GM19043 (cell line): ENCODE data around the gene FLT1.

Experiments used
- ATAC-seq: cut with Tn5 transposase; IDR thresholded peaks from one replicate; pipeline ENCODE4 v1.9.1; 2021; ENCODE audit warnings: low read depth; ENCODE audit not compliant: unreplicated experiment

The FLT1 gene

DNA sequence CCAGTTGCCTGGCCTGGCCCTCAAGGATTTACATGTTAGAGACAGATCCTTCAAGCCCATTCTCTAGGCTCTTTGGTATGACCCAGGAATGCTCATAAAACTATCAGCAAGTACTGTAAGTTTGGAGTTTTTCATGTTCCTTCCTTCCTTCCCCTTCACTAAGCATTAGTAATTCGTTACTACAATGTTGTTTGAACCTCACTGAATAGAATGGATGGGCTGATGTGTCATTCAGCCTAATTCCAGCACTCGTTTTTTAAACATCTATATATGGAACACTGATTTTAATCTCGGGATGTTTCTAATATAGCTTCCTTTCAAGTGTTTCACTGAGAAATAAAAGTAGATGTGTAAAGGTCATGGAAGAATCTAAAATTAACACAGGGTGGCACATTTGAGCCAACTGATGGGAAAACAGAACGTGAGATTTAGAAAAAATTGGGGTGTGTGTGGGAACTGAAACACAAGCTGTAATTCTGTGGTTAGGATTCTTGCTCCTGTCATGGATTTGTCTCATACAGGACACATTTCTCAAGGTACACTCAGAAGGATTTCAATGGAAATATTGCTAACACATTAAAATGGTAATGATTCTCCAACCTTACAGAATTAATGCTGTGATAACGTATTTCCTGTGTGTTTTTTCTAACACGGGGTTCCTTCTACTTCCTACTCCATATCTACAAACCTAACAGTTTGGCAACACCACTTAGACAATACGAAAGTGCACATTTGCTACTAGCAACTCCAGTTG is 93.4 kb downstream of the FLT1 start:
- no peak for ATAC-seq

DNA sequence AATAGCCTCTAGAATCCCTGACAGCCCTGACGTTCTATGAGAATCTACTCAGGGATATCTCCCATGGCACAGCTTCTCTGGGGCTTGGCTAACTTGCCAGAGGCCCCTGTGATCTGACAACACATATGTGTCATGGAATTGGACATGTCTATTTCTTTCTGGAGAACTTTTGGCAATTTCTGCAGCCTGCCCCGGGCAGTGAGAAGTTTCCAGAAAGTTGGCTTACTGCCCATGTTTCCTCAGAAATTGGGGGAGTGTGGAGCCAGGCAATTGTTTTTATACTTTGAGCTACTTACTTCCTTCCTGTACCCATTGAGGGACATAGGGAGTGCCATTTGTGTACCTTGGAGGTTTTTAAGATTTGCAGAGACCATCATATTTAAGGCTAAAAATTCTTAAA is 98.9 kb downstream of the FLT1 start:
- no peak for ATAC-seq

DNA sequence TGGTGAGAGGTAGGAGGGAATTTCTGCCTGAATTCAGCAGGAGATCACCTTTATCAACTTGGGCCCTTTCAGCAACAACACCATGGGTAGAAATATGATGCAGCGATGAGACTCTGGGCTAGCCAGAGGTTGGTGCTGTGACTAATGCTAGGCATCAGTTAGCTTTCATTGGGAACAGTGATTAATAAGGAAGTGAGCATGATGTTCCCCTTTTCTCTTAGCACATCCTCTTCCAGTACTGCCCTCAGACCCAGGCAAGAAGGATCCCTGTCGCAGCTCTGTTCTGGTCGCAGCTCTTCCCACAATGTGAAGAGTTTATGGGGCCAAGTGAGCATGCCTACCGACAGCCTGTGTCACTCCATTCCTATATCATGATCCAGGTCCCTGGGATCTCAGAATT is 100.5 kb downstream of the FLT1 start:
- no peak for ATAC-seq

DNA sequence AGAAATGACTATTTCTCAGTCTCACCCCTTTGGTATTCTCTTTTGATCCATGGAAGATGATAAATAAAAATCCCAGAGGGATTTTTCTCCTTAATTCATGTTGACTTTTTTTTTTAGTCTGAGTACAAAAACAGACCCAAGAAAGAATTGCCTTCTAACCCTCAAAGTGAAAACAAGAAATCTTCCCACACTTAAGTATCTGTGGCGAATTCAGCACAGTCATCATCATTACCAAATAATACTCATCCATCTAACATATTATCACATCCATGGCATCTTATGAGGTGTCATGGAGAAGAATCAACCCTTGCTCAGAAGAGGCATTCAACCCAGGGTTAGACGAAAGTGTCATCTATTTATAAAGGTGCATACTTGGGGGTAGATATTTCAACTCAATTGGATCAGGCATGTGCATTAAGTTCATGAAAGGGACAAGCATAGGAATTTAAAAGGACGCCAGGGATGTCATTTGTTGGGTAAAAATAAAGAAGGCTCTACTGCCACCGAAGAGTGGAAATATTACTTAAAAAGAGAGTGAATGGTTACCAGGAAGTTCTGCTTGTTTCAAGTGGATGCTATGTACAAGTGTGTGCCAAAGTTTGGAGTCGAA is 101.9 kb downstream of the FLT1 start:
- no peak for ATAC-seq

DNA sequence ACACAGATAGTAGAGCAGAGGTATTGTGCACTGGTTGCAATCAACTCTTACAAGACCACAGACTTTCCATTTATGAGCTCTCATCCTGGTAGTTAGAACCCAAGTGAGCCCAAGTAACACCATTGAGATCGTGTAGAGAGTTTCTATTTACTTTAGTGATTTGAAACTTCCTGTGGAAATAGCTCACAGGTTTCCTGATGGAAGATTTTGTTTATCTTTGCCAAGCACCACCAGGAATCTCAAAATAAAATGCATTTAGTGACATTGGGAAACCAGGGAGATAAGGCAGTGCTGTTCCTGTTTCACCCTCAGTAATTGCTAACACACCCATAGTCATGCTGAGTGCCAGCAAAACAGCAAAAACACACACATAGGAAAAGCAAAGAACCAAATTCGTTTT is 102.5 kb downstream of the FLT1 start:
- no peak for ATAC-seq

DNA sequence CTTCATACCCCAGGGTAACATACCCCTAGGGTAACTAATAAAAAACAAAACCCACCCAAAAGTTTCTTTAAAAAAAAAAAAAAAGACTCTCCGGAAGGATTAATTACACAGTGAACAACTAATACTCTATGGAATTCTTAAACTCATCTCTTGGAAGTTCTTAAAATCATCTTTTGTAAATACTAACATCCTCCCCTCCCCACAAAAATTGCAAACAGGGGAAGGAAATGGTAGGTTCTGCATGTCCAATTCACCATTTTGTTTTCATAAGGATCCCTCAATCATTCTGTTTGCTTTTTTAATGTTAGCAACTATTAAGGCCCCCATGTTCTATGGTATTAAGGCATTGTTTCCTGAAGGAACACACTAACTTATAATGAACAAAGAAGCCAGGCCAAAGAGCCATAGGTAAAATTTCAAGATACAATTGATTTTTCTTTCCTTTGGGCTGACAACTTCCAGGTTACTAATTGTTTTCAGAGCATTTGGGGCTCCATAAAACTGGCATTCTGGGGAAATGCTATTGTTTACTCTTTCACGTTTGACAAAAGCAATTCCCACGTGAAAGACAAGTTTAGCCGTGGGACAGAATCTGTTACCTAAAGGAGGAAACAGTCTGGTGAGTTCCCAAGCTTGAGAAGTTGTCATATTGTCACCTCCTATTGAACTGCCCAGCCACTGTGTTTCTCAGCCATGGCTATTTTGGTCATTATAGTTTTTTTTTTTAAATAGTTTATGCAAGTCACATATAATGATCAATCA is 107.0 kb downstream of the FLT1 start:
- no peak for ATAC-seq

DNA sequence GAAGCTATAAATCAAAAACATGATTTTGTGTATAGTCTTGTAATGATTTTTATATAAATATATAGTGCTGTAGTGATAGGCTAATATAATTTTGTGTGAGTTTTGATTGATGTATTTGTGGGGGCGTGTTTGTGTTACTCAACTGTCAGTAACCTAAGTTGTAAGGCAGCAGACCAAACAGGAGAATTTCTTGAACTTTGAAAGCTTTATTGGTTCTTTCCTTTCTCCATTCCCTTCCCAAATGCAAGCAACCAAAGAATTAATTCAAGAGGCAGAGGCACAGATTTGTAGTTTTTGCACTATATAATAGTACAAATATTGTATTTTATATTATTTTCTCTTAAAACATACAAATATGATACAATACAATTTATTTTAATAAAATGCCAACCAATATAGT is 109.6 kb downstream of the FLT1 start:
- no peak for ATAC-seq

DNA sequence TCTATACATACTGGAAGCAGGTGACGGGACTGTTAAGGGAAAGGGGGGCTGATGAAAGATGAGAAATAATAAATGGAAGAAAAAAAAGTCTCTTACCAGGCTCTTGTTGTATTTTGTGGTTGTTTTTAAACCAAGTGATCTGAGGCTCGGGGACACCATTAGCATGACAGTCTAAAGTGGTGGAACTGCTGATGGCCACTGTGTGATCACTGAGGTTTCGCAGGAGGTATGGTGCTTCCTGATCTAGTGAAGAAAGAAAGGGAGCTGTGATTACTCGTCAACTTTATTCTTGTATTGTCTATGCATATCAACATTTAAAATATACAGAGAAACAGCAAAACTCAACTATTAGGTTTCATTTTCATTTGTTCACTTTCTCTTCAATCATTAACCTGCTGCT is 110.1 kb downstream of the FLT1 start:
- ATAC-seq: no peak

DNA sequence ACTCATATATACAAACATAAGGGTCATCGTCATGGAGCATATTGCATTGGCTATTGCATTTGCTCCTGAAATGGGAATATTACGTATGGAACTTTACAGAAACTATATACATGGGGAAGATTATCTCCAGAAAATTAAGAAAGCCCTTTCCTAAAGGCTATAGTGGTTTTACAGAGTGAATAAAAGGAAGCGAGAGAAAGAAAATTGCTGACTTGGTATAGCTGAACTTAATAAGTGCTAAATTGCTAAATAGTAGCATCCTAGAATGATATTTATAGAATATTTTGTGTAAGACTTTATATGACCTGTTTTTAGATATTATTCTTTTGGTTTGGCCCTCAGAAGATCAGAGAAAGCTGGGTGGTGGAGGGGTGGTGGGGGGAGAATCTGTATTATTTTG is 114.6 kb downstream of the FLT1 start:
- ATAC-seq: no peak

DNA sequence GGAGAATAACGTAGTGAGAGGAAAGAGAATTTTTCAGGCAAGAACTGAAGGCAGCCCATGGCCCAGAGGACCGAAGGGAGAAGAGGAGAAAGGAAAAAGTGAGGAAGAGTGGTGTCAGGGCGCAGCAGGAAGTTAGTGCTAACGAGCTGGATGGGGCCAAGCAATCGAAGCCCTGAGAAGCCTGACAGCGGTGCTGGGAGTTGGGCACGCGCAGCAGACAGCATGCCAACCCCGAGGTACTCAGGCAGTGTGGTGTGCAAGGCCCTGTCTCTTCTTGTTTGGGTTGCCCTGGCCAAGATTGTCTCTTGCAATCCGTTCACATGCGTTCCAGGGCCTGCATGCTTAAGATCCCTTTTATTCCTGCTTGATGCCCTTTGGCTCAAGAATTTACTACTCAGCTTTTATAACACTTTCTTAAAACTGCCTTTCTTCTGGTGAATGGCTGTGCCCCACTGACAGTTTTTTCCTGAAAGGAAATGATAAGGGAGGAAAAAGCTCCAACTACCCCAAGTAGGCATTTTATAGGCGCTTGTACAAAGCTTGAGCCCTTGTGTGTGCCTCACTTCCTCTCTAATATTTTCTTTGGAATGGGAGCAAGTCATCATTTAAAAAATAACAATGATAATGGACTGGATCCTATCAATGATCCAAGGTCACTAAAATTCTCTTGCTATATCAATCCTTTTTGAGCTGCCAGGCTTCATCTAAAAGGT is 115.4 kb downstream of the FLT1 start:
- no peak for ATAC-seq

DNA sequence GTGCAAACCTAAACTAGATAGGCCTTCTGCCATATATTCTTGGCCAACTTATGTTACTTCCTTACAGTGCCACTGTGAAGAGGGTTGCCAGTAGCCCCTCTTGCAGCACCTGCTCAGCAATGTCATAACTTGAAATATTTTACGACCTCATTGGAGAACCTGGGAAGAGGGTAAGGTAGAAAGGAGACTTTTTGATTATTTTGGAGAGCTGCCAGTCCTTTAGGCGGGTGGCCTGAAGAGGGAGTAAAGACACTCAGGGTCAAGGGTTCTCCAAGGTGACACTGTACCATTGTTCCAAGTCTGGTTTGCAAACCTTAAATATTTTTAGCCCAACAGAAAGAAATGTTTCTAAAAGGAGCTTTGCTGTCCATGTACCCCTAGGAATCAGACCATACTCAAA is 118.3 kb downstream of the FLT1 start:
- ATAC-seq: no peak

DNA sequence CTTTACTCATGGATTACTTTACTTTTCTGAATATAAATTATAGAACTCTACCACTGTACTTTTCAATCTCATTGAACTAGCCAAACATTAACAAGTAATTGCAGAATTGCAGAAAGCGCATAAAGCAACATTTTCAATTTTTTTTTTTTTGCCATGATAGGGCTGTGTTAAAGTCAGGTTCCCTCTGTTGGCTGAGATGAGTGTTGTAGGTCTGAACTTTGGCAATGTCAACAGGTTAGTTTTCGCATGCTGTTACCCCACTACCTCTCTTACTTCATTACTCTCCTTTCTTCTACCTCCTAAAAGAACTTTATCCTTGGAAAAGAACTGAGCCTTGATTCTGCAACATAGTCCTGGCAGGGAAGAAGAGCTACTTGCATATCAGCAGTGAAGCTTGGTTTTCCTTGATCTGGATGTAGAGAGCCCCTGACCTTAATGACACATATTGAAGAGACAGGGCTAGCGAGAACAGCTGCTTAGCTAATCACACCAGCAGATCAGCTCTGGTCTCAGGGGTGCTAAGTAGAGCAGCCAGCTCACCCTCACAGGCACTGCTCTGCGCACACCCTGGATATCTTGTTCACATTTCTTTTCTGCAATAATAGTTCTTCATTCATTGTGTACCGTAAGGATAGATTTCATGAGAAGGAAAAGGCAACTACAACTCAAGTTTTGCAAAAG is 119.5 kb downstream of the FLT1 start:
- ATAC-seq: no peak

DNA sequence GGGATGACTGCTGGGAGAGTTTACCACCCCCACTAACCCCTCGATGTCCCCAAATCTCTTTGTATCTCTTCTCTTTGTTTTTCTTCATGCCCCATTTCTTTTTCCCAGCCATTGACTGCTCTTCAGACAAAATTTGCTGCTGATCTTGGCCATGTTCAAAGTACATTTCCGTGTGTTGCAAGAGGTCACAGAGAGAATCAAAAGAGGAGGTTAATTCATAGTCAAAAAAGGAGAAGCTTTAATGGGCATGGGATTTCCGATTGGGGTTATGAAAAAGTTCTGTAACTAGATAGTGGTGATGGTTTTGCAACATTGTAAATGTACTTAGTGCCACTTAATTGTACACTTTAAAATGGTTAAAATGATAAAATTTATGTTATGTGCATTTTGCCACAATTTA is 121.1 kb downstream of the FLT1 start:
- ATAC-seq: no peak

DNA sequence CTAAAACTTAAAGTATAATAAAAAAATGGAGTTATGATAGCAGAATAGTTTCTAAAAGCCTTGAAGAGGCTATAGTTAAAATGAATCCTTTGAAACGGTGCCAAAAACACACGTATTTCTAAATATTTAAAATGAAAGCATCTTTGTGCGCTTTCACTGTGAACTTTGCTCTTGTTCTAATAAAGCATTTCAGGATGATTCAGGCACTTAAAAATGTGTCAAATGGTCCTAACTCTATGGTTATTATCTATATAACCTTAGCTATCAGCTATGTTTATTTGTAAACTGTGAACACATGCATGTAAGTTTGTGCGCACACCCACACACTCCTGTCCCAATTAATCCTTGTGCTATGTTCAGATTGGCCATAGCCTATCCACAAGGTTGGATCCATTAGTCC is 124.5 kb downstream of the FLT1 start:
- ATAC-seq: no peak

DNA sequence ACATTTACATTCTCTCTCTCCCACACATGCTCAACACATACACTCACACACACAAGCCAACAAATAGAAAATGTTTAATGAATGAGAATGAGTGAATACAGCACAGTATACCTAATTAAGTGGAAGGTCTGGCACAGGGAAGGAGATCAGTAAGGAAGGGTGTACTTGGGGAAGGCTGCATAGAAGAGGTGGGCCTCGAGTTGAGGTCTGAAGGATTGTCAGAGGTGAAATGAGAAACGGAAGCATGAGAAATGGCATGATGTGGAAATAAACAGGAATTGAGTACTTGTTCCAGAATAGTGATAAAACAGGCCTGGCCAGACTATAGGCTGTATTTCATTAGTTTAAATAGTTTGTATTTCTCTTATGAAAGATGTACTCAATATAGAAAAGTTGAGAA is 136.2 kb downstream of the FLT1 start:
- ATAC-seq: no peak

DNA sequence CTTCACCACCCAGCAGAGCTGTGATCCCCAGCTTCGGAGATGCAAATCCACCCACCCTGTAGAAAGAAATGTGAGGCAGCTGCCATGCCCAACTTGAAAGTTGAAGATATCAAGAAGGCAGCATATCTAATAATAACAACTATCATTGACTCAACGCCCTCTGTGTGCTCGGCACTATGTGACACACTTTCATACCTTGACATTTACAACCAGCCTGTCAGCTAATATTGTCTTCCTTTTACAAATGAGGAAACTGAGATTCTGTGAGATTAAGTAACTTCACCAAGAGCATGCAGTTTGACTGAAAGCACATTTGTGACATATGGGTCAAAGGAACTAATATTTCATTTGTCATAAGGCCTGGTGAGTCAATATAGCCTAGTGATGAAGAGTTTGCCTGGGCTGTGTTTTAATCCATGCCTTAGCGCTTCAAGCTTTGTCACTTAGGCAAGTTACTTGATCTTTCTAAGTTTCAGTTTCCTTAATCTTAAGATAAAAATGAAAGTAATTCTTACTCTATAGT is 137.0 kb downstream of the FLT1 start:
- ATAC-seq: no peak

DNA sequence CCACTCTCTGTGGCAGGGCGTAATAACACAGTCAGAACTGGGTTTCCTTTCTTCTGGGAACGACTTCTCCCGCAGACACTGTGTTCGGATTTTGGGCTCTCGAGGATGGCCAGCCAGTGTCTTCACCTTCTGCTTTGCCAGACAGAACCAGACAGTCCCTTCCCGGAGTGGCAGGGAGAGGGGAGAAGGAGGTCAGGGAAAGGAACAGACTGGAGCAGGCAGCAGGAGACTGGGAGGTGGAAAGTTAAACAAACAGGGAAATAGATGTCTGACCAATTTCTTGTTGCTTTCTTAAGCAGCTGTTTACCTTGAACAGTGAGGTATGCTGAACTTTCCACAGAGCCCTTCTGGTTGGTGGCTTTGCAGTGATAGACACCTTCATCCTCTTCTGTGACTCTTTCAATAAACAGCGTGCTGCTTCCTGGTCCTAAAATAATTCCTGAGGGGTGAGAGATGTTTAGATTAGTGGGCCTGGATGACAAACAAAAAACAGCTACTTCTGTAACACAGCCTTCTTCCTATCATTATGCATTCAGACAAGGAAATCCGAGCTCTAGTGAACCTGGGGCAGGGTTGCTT is 137.6 kb downstream of the FLT1 start:
- no peak for ATAC-seq

DNA sequence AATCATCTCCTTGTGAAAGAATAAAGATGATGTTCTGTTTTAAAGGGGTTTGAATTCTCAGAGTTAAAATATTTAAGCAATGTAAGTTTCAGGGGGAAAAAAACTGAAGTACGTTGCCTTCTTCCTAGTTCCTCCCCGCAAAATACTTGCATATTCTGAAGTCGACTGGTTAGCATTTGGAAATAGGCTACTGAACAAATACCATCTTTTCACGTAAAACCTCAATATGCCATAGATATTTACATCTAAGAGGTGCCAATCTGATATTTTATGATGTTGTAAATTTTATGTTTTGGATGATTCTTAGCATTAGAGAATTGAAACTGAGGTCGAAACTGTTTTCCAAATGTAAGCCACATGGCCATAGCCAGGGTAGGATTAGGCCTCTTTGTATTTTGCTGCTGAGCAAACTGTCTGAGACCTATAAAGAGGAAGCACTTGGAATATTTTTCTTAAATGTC is 138.3 kb downstream of the FLT1 start:
- no peak for ATAC-seq

DNA sequence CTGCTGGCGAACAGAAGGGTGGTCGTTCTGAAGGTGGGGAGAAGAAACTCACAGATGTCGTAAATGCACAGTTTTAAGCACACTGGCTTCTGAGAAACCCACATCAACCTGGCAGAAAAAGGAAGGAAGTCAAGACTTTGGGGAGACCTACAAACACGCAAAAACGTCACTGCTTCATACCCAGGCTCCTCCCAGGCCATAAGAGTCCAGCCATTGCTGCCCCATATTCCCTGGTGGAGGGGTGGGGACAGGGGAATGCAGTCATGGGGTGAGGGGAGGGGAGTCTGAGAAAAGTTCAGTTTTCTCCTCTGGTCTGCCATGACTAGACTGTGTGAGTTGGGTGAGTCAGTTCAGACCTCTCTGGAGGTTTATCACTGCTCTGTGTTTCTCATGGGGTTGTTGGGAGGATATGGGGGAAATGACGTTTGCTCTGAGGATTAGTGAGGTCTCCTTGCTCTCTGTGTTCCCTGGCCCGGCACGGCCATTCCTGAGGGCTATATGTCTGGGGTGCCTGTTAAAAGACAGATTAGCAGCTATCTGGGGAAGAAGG is 139.0 kb downstream of the FLT1 start:
- no peak for ATAC-seq
